T-helper 22 cell (primary cell): ENCODE data around the gene TSPAN9.

Experiments
- DNase-seq: peaks from one replicate; pipeline ENCODE4 v3.0.0-alpha.2; 2020; ENCODE audit warnings: low read depth

Gene TSPAN9

GRCh38 chr12:3124917-3125316 lies 47.7 kb downstream of the TSPAN9 start:
- no peak for DNase-seq

- no peak for DNase-seq
Measured at GRCh38 chr12:3125674-3126073, 48.5 kb downstream of the TSPAN9 start.

- no peak for DNase-seq
Measured at GRCh38 chr12:3127832-3128231, 50.7 kb downstream of the TSPAN9 start.

- DNase-seq: no peak
Measured at GRCh38 chr12:3128498-3129293, 51.5 kb downstream of the TSPAN9 start.

- no peak for DNase-seq
Measured at GRCh38 chr12:3129301-3130056, 52.3 kb downstream of the TSPAN9 start.

GRCh38 chr12:3130057-3130830 lies 53.1 kb downstream of the TSPAN9 start:
- no peak for DNase-seq

- no peak for DNase-seq
Measured at GRCh38 chr12:3131129-3131528, 54.0 kb downstream of the TSPAN9 start.

- no peak for DNase-seq
Measured at GRCh38 chr12:3132636-3133404, 55.6 kb downstream of the TSPAN9 start.

- DNase-seq: no peak
Measured at GRCh38 chr12:3133405-3133783, 56.2 kb downstream of the TSPAN9 start.

- no peak for DNase-seq
Measured at GRCh38 chr12:3134126-3134525, 56.9 kb downstream of the TSPAN9 start.

- no peak for DNase-seq
Measured at GRCh38 chr12:3134526-3135135, 57.5 kb downstream of the TSPAN9 start.

GRCh38 chr12:3135522-3136461 lies 58.6 kb downstream of the TSPAN9 start:
- DNase-seq: no peak

GRCh38 chr12:3136641-3137267 lies 59.6 kb downstream of the TSPAN9 start:
- no peak for DNase-seq

- no peak for DNase-seq
Measured at GRCh38 chr12:3137268-3137781, 60.1 kb downstream of the TSPAN9 start.

GRCh38 chr12:3137814-3138445 lies 60.8 kb downstream of the TSPAN9 start:
- no peak for DNase-seq

- no peak for DNase-seq
Measured at GRCh38 chr12:3138941-3139511, 61.8 kb downstream of the TSPAN9 start.

GRCh38 chr12:3139760-3140159 lies 62.6 kb downstream of the TSPAN9 start:
- DNase-seq: no peak

GRCh38 chr12:3140284-3140683 lies 63.1 kb downstream of the TSPAN9 start:
- DNase-seq: no peak
